ENCODE data around the gene DLG5.
A peak's percentile ranks its signal among the peaks of the same experiment; 100 is the strongest.

DLG5 gene

DNA sequence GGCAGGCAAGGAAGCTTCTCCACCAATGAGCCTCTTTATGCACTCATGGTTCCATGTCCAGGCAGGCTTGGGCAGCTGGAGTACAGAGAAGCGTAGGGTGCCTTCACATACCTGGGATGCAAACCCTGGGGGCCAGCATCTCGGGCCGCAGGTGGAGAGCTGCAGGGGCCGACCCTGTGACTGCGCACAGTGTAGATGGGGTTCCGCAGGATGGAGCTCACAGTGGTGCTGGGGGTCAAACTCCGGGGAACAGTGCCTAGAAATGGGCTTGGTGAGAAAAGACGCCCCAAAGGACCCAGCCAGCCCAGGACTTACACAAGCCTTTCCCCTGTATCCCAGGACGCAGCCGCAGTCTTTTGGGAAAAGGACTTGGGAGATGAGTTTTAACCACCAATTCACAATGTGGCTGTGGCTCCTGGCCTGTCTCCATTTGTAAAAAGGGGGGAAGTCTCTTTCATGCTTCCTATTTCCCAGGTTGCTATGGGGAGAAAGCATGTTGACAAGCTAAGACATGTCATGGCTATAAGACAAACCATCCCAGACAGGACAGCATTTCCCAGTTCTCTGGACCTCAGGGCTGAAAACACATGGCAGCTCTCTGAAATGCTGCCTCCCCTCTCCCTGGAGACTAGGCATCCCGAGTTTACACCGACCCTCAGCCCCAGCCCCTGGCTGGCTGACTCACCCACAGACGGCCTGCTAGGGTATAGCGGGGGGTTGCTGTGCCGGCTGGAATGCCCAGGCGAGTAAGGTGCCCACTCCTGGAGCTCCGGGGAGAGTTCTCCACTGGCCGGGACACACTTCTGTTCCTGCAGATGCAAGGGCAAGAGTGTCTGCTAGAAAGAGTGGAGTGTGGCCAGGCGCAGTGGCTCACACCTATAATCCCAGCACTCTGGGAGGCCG, 107.1 kb downstream of the DLG5 start:
- DNase-seq (ENCODE audit: low spot score): no peak

DNA sequence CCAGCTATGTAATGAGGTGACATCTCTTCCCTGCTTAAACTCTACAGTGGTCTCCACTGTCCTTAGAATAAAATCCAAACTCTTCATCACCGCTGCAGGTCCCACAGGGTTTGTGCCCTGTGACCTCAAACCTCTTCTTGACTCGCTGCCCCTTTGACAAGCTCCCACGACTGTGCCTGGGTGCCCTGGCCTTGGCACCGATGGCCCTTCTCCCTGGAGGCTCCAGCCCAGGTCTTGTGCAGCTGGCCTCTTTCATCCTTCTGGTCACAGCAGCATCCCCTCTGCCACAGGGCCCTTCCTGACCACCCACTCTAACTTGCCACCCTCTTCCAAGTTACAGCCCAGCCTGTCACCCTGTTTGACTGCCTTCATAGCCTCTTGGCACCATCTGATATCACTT, 108.2 kb downstream of the DLG5 start:
- no peak for DNase-seq (ENCODE audit: low spot score)

DNA sequence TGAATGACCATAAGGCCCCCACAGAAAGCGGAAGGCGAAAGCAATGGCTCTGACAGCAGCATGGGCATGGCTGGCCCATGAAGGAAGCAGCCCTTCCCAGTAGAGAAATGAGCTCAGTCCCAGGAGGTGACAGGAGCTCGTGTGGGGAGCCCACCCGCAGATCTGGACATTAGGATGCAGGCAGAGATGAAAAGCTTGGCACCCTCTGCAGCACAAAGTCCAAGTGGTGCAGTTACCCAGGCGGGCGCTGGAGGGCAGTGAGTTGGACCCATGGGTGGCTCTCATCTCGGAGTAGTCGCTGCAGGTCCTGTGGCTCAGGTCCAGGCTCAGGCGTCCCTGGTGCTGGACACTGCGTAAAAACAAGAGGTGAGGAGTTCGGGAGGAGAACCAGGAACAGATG, 109.0 kb downstream of the DLG5 start:
- DNase-seq (ENCODE audit: low spot score): no peak

DNA sequence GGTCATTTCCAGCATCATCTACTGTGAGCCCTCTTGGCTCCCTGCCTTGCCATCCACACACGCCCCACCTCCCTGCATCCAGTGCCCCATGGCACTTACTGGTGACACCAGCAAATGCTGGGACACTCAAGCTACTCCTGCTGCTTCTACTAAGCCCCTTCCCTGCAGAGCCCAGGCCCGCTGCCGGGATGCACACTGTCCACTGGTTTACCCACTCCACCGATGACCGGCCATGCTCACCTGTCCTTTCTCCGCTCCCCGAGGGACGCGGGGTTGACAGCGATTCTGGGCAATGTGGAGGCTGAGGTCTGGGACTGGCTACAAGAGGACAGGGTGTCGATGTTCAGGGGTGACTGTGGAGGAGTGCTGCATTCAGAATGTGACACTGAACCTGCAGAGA, 110.2 kb downstream of the DLG5 start:
- no peak for DNase-seq (ENCODE audit: low spot score)

DNA sequence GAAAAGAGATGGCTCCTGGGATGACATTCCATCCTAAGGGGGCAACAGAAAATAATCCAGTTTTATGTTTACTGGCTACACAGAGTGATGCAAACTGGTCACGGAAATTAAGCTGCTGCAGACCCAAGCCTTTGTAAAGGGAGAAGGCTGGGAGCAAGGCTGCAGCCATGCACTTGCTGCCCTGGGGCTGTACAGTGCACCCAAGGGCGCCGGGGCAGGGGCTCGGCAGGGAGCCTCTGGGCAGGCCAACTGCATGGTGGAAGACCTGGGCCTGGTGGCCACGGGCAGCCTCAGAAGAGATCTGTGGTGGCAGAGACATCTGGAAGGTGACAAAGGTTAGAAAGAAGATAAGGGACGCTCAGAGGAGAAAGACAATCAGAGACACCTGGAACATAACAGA, 113.8 kb downstream of the DLG5 start:
- DNase-seq (ENCODE audit: low spot score): no peak

DNA sequence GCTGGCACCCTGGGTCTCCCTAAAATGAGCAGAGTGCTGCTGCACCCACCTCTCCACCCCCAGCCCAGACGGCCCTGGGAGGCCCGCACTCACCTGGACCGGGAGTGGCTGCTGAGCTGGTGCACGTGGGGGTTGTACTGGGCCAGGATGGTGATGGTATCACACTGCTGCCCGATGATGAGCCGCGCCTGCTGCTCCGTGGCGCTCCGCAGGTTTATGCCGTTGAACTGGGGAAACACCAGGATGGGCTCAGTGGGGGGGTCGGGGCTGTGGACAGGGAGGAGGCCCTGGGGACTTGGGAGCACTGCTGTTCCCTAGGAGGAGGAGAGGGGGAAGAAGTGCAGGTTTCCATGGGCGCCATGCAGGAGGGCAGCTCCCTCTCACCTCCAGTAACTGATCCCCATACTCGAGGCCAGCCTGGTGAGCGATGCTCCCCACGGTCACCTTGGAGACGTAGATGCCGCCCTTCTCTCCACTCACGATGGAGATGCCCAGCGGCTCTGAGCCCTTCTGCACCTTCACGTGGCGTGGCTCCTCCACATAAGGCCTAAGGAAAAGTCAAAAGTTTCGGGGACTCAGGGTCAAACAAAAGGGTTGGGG, 114.6 kb downstream of the DLG5 start:
- no peak for DNase-seq (ENCODE audit: low spot score)

DNA sequence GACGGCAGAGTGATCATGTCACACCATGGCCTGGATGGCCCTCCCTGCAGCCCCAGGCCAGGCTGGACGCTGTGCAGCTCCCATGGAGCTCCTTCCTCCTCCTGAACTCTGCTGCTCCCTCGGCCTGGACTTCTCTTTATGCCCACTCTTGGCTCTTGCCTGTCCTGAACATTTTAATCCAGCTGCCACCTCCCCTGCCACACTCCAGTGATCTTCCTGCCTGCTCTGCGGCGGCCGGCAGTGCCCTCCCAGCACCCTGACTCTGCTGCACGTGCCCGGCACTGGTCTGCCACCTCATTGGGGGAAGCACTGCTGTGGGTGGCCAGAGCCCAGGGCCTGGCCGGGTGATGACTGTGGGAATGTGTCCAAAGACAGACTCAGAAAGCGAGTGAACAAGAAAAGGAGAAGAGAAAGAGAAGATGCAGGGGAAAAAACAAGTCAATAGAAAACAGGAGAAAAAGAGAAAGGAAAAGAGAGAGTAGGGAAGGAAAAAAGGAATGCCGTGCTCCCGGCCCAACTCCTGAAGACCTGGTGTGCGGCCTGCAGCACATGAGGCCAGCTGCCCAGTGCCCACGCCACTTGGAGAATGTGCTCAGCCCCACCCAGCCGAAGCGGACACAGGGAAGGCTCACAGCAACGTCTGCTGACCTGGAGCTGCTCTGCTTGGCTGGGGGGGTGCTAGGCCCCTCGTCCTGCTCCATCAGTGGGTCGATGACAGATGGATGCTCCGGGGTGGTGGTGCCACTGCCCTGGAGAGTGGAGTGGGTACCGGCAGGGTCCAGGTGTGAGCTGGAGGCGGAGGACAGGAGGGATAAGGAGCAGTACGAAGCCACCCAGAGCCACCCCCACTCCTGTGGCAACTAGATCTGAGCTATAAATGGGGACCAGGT, 115.9 kb downstream of the DLG5 start:
- no peak for DNase-seq (ENCODE audit: low spot score)

DNA sequence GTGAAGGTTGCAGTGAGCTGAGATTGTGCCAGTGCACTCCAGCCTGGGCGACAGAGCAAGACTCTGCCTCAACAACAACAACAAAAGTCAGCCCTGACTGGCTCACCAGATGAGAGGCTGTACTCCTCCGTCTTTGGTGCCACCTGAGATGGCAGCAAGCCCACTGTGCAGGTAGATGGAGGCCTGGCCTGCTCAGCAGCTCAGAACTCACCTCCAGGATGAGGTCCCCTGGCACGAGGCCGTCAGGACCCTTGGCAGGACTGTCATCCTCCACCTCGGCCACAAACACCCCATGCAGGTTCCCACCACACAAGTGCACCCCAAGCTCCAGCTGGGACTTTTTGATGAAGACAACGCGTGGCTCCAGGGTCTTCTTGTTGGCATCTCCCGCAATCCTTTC, 117.2 kb downstream of the DLG5 start:
- DNase-seq (ENCODE audit: low spot score): no peak

DNA sequence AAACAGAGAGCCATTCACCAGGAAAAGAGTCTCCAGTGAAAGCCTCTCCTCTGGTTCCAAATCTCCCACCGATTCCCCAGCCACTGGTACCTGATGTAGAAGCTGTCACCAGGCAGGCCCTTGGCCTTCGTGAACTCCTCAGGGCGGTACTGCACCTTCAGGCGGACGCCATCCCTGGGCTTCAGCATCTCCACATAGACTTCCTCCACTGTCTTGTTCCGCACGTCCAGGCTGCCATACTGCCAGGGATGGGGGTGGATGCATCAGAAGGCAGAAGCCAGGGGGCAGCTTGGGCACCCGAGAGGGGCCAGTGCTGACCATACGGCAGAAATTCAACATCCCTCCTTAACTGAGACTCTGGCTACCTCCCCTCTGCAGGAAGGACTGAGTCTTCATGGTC, 118.8 kb downstream of the DLG5 start:
- DNase-seq (ENCODE audit: low spot score): no peak

DNA sequence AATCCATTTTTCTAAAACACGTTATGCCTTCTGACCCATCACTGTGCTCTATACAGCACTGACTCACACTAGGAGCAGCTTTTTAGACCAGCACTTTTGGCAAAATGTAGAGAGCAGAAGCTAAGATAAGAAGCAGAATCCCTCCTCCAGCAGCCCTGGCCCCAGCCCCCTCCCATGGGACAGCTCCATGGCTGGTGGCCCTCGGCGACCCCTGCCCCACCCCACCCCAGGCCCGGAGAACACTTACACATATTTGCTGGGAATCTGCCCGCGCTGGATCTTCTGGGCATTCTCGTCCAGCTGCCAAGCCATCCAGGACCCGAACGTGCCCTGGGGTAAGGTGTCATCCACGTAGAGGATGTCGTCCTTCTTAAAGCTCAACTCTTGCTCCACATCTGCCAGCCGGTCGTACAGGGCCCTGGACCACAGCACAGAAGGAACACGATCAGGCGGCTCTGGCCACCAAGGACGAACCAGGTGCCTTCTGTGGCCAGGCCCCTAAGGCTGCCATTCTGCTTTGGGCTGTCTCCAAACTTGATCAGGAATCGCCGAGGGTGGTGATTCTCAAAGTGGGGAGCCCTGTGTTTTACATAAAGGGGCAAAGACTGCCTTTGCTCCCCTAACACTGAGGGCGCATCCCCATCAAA, 119.9 kb downstream of the DLG5 start:
- no peak for DNase-seq (ENCODE audit: low spot score)

DNA sequence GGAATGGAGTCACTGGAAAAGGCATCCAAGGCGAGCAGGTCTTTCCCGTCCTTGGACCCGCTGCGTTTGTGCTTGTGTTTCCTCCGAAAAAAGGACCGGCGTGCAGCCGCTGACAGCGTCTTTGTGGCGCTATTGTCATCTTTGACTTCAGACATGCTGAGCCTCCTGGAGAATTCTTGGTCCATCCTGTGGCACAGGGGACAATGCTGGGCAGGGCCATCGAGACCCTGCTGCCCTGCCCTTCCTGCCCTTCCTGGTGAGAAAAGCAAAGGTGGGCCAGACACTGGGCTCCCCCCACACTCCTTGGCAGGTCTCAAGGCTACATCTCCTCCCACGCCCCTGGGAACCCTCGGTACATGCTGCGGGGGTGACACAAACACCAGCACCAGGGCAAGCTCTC, 120.9 kb downstream of the DLG5 start:
- DNase-seq (ENCODE audit: low spot score): no peak

DNA sequence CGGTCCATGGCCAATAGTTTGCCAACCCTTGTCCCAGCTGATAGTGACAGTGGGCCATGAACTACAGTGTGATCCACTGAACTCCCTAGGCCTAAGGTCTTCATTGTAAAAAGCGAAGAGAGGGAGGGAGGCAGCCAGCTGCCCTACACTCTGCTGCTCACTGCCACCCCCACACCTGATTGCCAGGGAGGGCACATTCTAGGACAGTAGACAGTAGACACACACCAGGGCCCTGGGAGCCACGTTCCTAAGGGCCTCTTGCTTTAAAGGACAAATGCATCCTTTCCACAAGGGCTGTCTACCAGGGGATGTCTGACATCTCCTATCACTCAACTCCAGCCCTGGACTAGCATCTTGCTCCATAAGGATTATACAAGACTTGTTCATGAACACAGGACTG, 122.2 kb downstream of the DLG5 start:
- no peak for DNase-seq (ENCODE audit: low spot score)

DNA sequence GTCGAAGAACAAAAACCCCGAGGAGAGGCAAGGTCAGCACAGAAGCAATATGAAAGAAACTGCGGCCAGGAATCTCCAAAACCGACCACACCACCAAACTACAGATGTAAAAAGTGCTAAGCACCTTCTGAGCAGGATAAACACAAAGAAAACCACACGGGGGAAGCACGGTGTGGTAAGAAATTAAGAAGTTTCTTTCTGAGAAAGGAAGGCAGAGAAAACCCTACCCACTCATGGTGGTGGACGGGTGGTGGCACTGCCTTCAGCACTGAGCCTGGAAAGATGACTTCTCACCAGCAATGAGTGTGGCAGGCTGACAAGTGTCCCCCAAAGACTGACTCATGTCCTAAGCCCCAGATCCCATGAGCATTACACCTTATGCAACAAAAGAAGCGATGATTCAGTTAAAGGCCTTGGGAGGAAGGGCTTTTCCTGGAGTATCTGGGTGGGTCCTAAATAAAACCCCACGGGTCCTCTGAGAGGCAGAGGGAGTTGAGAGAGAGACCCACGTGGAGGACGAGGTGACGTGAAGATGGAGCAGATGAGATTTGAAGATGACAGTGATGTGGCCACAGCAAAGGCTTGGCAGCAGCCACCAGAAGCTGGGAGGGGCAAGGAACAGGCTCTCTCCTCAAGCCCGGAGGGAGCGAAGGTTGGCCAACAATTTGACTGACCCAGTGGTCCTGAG, 124.9 kb downstream of the DLG5 start:
- DNase-seq (ENCODE audit: low spot score): peak; percentile 70

DNA sequence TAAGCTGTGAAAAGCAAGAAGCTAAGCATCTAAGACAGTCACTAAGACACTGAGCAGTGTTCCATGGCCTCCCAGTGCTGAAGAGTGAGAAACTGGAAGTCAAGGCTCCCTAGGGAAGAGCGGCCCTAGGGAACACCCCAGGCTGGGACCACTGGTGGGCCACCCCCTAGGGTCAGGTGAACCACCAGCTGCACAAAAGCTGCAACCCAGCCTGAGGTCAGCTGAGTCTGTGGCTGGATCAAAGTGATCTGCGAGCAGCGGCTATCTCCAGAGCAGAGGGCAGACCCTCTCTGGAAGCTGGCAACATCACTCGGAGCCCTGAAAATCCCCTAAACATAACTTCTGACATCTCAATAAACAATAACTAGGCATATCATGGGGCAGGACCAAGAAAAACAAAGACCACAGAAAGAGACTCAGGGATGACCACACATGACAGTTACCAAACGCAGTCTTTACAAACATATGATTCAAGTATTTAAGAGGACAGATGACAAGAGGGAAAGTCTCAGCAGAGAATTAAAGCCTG, 125.8 kb downstream of the DLG5 start:
- no peak for DNase-seq (ENCODE audit: low spot score)

DNA sequence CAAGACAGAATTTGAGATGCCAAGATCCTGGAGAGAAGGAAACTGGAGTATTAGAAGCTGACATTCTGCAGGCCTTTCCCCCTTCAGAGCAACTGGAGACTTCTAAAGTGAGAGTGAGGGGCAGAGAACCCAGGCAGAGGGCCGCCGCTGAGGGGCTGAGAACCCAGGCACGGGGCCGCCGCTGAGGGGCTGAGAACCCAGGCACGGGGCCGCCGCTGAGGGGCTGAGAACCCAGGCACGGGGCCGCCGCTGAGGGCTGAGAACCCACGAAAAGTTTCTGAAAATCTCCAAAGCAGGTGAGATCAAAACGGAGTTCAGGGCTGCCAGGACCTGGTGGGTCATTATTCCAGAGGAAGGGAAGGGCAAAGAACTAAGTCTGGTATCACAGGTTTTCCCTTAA, 126.2 kb downstream of the DLG5 start:
- DNase-seq (ENCODE audit: low spot score): no peak

DNA sequence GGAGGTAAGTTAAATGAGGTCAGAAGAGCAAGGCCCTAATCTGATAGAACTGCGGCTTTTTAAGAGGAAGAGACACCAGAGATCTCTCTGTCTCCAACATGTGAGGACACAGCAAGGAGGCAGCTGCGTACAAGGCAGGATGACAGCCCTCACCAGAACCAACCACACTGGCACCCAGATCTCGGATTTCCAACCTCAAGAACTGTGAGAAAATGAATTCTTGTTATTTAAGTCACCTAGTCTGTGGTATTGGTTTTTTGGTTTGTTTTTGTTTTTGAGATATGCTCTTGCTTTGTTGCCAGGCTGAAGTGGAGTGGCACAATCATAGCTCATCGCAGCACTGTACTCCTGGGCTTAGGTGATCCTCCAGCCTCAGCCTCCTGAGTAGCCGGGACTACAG, 127.2 kb downstream of the DLG5 start:
- DNase-seq (ENCODE audit: low spot score): peak; percentile 50

DNA sequence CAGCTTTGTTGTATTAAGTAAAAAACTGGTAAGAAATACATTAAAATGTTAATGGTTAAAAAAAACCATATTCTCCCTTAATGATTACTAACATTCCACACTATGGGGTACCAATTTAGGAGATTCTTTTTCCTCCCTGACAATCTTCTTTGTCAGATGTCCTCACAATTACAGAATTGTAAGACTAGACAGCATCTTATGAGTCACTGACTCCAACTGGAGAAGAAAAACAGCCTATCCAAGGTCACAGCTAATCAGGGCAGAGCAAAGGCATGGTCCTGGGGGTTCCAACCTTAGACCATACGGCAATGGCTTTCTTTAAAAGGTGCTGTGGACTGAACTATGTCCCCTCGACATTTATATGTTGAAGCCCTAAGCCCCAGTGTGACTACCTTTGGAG, 127.6 kb downstream of the DLG5 start:
- no peak for DNase-seq (ENCODE audit: low spot score)

DNA sequence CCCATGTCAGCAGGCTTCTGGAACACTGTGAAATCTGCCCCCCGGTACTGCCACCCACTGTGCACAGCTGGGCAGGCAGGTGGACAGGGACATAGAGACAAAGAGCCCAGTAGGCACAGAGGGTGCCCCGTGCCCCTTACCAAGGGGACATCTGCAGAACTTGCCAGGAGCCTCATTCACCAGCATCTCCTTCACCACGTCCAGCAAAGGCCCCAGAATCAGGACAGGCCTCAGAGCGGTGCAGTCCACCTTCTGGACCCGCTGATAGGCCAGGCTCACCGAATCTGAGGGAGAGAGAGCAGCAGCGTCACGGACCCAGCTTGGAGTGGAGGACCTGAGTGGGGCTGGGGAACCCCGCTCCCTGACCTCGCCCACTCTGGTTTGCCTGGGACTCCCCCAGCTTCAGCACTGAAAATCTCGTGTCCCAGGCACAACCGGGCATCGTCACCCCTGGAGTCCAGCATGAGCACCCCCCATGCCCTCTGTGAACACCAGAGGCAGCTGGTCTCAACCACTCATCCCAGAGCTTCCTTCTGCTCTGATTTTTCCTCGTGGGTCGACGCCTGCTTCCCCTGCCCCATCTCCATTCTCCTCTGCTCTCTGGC, 130.1 kb downstream of the DLG5 start:
- no peak for DNase-seq (ENCODE audit: low spot score)

DNA sequence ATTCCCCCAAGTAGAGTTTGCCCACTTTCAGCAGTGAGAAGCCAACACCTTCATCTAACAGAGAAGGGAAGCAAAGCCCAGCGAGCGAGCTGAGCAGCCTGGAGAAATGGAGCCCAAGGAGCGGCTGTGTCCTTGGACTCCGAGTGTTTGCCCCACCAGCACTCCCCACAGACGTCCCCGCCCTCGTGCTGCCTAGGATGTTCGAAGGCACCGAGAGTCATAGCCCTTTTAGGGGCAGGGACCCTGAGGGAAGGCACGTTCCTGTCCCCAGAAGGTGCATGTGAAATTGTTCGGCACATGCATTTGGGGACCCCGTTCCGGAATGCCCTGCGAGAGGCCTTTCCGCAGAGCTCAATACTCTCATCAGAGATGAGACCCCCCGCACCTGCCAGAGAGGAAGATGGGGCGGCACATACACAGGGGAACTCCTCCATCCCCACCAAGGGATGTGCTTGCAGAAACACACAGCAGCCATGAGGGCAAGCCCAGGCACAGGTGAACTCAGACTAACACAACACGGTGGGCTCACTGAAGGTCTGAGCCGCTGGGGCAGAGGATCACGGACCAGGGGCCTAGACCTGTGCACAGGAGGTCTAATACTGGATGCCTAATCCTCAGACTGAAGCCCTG, 131.0 kb downstream of the DLG5 start:
- no peak for DNase-seq (ENCODE audit: low spot score)
